HG03066 (cell line): Measurements from ENCODE around the gene NUDT4.
"Not testable (repeated sequence)": the region's sequence is repeated elsewhere in the genome, so short reads cannot be mapped to it uniquely, and the experiment has no call there.

ENCODE experiments used
- ATAC-seq: cut with Tn5 transposase; IDR thresholded peaks from one replicate; pipeline ENCODE4 v1.9.1; 2021; ENCODE audit warnings: low read depth; ENCODE audit not compliant: unreplicated experiment

Gene NUDT4

GRCh38 chr12:93425736-93426411, 48.1 kb downstream of the NUDT4 start:
- no peak for ATAC-seq

- no peak for ATAC-seq
Measured at GRCh38 chr12:93426412-93426805, 48.7 kb downstream of the NUDT4 start.

- no peak for ATAC-seq
Measured at GRCh38 chr12:93427779-93428564, 50.2 kb downstream of the NUDT4 start.

- ATAC-seq = no peak
Measured at GRCh38 chr12:93429448-93429847, 51.7 kb downstream of the NUDT4 start.

GRCh38 chr12:93429852-93430251, 52.1 kb downstream of the NUDT4 start:
- ATAC-seq = no peak

GRCh38 chr12:93430280-93430679, 52.6 kb downstream of the NUDT4 start:
- ATAC-seq = no peak

- not testable (repeated sequence) for ATAC-seq
Measured at GRCh38 chr12:93432031-93432430, 54.3 kb downstream of the NUDT4 start.

GRCh38 chr12:93434256-93434865, 56.6 kb downstream of the NUDT4 start:
- no peak for ATAC-seq

- no peak for ATAC-seq
Measured at GRCh38 chr12:93438266-93439050, 60.7 kb downstream of the NUDT4 start.

GRCh38 chr12:93440043-93440835, 62.5 kb downstream of the NUDT4 start:
- no peak for ATAC-seq

GRCh38 chr12:93441081-93441616, 63.4 kb downstream of the NUDT4 start:
- ATAC-seq = no peak

- peak; percentile 70 for ATAC-seq
Measured at GRCh38 chr12:93441617-93442410, 64.1 kb downstream of the NUDT4 start, which contains the start of gene UBE2N. Gene UBE2N (minus strand): TSS chr12:93441947. CDS start chr12:93441884, 63 bp downstream.

GRCh38 chr12:93442411-93443340, 65.0 kb downstream of the NUDT4 start:
- ATAC-seq = no peak

- no peak for ATAC-seq
Measured at GRCh38 chr12:93443576-93443975, 65.9 kb downstream of the NUDT4 start.

- no peak for ATAC-seq
Measured at GRCh38 chr12:93447555-93448290, 70.0 kb downstream of the NUDT4 start.

GRCh38 chr12:93448796-93449195, 71.1 kb downstream of the NUDT4 start:
- ATAC-seq = no peak

- ATAC-seq = peak; percentile 95
Measured at GRCh38 chr12:93449277-93449676, 71.6 kb downstream of the NUDT4 start.
